Measurements from ENCODE around the gene STKLD1. TPM values are rescaled to one million over a fixed set of nuclear protein-coding genes. Genes with fewer than 3 reads are reported as not detected.
A peak's percentile ranks its signal among the peaks of the same experiment; 100 is the strongest.

The STKLD1 gene
- total RNA-seq, 1 donor from 2014 or later = 0.64 TPM

DNA sequence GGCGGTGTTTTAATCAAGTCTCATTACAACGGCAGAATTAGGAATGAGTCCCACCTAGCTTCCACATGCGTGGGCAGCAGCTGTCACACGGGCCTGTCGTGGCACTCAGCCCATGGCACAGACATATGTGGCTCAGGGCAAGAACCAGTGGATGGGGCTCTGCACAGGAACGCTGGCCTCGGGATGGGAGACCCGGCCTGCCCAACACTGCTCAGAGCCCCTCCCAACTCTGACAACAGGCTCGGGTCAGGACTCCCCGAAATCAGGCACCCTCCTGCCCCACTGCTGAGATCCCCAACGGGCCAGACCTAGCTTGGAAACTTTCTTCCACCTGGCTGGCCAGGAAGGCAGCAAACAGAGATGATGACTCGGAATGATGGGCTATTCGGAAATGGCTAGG lies 35.2 kb upstream of the STKLD1 start:
- TF ChIP-seq, protein P1, sequence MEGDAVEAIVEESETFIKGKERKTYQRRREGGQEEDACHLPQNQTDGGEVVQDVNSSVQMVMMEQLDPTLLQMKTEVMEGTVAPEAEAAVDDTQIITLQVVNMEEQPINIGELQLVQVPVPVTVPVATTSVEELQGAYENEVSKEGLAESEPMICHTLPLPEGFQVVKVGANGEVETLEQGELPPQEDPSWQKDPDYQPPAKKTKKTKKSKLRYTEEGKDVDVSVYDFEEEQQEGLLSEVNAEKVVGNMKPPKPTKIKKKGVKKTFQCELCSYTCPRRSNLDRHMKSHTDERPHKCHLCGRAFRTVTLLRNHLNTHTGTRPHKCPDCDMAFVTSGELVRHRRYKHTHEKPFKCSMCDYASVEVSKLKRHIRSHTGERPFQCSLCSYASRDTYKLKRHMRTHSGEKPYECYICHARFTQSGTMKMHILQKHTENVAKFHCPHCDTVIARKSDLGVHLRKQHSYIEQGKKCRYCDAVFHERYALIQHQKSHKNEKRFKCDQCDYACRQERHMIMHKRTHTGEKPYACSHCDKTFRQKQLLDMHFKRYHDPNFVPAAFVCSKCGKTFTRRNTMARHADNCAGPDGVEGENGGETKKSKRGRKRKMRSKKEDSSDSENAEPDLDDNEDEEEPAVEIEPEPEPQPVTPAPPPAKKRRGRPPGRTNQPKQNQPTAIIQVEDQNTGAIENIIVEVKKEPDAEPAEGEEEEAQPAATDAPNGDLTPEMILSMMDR (IDR thresholded peaks at IDR 0.05; ENCODE audit: unreplicated experiment) = no peak
- no peaks in the 10 kb centered on the region for H3K9me3 Mint-ChIP-seq (ENCODE audit: unreplicated experiment)
- peaks cover 3% of the 10 kb centered on the region for H3K4me1 Mint-ChIP-seq (ENCODE audit: unreplicated experiment)
- H3K4me3 Mint-ChIP-seq (ENCODE audit: unreplicated experiment) = no peak overlapping the region
- H3K36me3 Mint-ChIP-seq (ENCODE audit: low read depth, unreplicated experiment) = peaks cover 18% of the 10 kb centered on the region
- no peak for DNase-seq (ENCODE audit: low spot score)
- no peak overlapping the region for H3K27ac Mint-ChIP-seq (ENCODE audit: unreplicated experiment)
- H3K27me3 Mint-ChIP-seq (ENCODE audit: unreplicated experiment) = peaks cover 8% of the 10 kb centered on the region

DNA sequence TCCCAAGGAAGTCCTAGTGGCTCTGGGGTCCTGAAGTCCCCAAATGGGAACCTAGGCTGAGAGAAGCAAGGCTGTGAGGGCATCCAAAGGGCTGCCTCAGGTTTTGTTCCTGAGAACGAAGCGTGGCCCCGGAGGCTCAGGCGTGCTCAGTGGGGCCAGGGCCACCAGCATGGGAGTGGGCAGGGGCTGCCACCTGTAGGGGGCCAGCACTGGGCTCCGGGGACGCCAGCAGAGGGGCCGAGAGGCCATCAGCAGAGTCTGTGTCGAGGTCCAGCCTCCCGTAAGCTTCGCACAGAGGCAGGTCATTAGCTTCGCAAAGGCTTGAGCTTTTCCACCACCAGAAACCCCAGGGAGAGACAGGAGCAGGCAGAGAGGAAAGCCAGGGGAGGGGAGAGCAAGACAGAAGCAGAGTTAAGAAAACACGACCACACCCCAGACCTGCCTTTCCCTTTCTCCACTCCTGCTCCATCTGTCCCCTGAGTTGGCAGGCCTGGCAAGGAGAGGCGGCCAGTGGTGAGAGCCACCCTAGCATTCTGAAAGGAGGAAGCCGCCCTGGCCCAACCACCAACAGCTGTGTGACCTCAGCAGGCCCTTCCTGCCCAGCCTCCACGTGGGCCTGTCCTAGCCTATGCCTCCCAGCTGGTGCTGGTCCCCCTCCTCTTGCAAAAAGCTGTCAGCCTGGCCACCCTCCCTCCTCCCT lies 34.6 kb upstream of the STKLD1 start:
- TF ChIP-seq, protein P1 (IDR thresholded peaks at IDR 0.05; ENCODE audit: unreplicated experiment) = no peak
- peaks cover 6% of the 10 kb centered on the region for H3K4me1 Mint-ChIP-seq (ENCODE audit: unreplicated experiment)
- H3K27me3 Mint-ChIP-seq (ENCODE audit: unreplicated experiment) = peaks cover 8% of the 10 kb centered on the region

DNA sequence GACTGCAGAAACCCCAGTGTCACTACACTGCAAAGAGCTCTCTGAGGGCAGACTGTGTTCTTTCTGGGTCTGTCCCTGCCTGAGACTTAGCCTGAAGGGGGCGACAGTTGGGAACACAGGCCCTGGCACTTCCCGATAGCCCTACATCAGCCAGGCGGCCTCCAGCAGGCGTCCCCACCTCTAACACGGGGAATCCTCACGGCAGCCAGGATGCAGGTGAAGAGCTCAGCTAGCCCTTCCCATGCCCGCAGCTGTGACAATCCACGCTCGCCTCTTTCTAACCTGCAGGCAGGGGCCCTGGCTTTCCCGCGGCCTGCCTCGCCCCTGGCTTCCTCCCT lies 34.1 kb upstream of the STKLD1 start:
- TF ChIP-seq, protein P1 (IDR thresholded peaks at IDR 0.05; ENCODE audit: unreplicated experiment) = no peak
- H3K36me3 Mint-ChIP-seq (ENCODE audit: low read depth, unreplicated experiment) = peaks cover 21% of the 10 kb centered on the region
- H3K9me3 Mint-ChIP-seq (ENCODE audit: unreplicated experiment) = no peaks in the 10 kb centered on the region
- H3K27ac Mint-ChIP-seq (ENCODE audit: unreplicated experiment) = no peak overlapping the region
- H3K4me1 Mint-ChIP-seq (ENCODE audit: unreplicated experiment) = peaks cover 10% of the 10 kb centered on the region
- H3K27me3 Mint-ChIP-seq (ENCODE audit: unreplicated experiment) = peaks cover 8% of the 10 kb centered on the region
- DNase-seq (ENCODE audit: low spot score) = peak; percentile 41
- H3K4me3 Mint-ChIP-seq (ENCODE audit: unreplicated experiment) = no peak overlapping the region

More for the DNA sequence above, 34.6 kb upstream of the STKLD1 start:
- DNase-seq (ENCODE audit: low spot score) = no peak
- Mint-ChIP-seq H3K4me3 (ENCODE audit: unreplicated experiment) (no peak overlapping the region), H3K9me3 (ENCODE audit: unreplicated experiment) (no peaks in the 10 kb centered on the region), H3K36me3 (ENCODE audit: low read depth, unreplicated experiment) (peaks cover 18% of the 10 kb centered on the region), H3K27ac (ENCODE audit: unreplicated experiment) (no peak overlapping the region)

DNA sequence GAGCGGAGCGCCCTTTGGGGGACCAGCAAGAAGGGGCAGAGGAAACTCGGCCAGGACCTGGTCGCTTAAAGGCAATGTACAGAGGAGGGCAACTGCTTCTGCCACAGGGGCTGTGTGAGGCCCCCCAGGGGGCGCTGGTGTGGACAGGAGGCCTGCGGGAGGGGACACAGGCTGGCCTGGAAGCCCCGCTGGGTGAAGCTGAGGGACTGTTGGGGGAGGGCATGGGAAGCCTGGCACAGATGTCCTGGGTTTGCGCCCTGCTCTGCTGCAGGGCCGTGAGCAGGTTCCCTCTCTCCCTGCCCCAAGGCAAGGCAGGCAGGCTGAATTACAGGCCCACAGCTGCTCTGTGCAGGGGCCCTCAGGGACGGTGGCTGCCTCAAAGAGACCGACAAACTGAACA lies 33.6 kb upstream of the STKLD1 start:
- Mint-ChIP-seq H3K4me3 (ENCODE audit: unreplicated experiment) (no peak overlapping the region), H3K4me1 (ENCODE audit: unreplicated experiment) (peaks cover 11% of the 10 kb centered on the region), H3K27ac (ENCODE audit: unreplicated experiment) (no peak overlapping the region), H3K27me3 (ENCODE audit: unreplicated experiment) (peaks cover 8% of the 10 kb centered on the region), H3K36me3 (ENCODE audit: low read depth, unreplicated experiment) (peaks cover 22% of the 10 kb centered on the region), H3K9me3 (ENCODE audit: unreplicated experiment) (no peaks in the 10 kb centered on the region)
- DNase-seq (ENCODE audit: low spot score) = peak; percentile 51
- TF ChIP-seq, protein P1 (IDR thresholded peaks at IDR 0.05; ENCODE audit: unreplicated experiment) = no peak

DNA sequence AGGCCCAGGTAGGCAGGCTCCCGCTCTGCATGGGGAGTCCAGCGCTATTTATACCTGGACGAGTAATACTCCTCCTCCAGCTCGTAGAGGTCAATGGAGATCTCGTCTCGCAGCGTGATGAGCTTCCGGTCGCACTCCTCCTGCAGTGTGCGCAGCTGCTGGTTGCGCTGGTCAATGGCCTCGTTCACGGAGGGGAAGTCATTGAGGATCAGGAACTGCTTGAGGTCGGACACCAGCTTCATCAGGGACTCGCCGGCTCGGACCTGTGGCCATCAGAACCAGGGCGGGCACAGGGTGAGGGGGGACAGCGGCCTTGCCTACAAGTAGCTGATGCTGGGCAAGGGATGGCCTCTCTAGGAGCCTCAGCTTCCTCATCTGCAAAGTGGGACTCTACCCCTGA lies 32.1 kb upstream of the STKLD1 start:
- DNase-seq (ENCODE audit: low spot score) = no peak
- peaks cover 12% of the 10 kb centered on the region for H3K27me3 Mint-ChIP-seq (ENCODE audit: unreplicated experiment)
- H3K4me1 Mint-ChIP-seq (ENCODE audit: unreplicated experiment) = peaks cover 21% of the 10 kb centered on the region
- no peaks in the 10 kb centered on the region for H3K9me3 Mint-ChIP-seq (ENCODE audit: unreplicated experiment)
- no peak overlapping the region for H3K27ac Mint-ChIP-seq (ENCODE audit: unreplicated experiment)
- peaks cover 24% of the 10 kb centered on the region for H3K36me3 Mint-ChIP-seq (ENCODE audit: low read depth, unreplicated experiment)
- TF ChIP-seq, protein P1 (IDR thresholded peaks at IDR 0.05; ENCODE audit: unreplicated experiment) = no peak
- no peak overlapping the region for H3K4me3 Mint-ChIP-seq (ENCODE audit: unreplicated experiment)

Measured in endothelial cell (in vitro differentiated cells).